HFFc6 (cell line): ENCODE results near the gene ELMOD1. TPM values are rescaled to one million over a fixed set of nuclear protein-coding genes. Genes with fewer than 3 reads are reported as not detected.

Experiments
- DNase-seq: peaks from one replicate; pipeline ENCODE4 v3.0.0-alpha.2; 2018
- H3K27ac Mint-ChIP-seq: 2 replicates; pipeline ENCODE4 v1.8.0; 2020; ENCODE audit warnings: mild to moderate bottlenecking, mixed read lengths
- H3K27me3 Mint-ChIP-seq: 2 replicates; pipeline ENCODE4 v1.8.0; 2021; ENCODE audit warnings: mild to moderate bottlenecking, moderate library complexity, mixed read lengths; ENCODE audit not compliant: insufficient read depth
- H3K36me3 Mint-ChIP-seq: 2 replicates; pipeline ENCODE4 v1.8.0; 2021; ENCODE audit warnings: low read depth, mixed read lengths
- H3K4me1 Mint-ChIP-seq: 2 replicates; pipeline ENCODE4 v1.8.0; 2020; ENCODE audit warnings: low read depth, mixed read lengths
- H3K4me3 Mint-ChIP-seq: 2 replicates; pipeline ENCODE4 v1.8.0; 2020; ENCODE audit warnings: mild to moderate bottlenecking, moderate library complexity, mixed read lengths
- H3K9me3 Mint-ChIP-seq: 2 replicates; pipeline ENCODE4 v1.8.0; 2020; ENCODE audit warnings: mild to moderate bottlenecking, mixed read lengths
- CTCF ChIP-seq: fragments of 200-600 bp; sonication (generic); IDR thresholded peaks from 2 replicates; pipeline ENCODE4 v1.5.0; 2021; ENCODE audit warnings: antibody characterized with exemption, mild to moderate bottlenecking
- total RNA-seq, 6 experiments: library from RNA; stranded (reverse); fragmentation: NEBNext Ultra II Directional; extraction: Animal tissue kit (Norgen Biotek cat#: 25700); gene quantifications; 2 replicates in 1 of 6; 3 replicates in 5 of 6; pipeline ENCODE4 v1.2.3, GENCODE V29; 2021

ELMOD1 gene
- total RNA-seq, 6 experiments from 2014 or later, result 0.19 to 0.30 (median 0.24) TPM

GRCh38 chr11:107631043-107631442 lies 40.1 kb downstream of the ELMOD1 start:
- Mint-ChIP-seq H3K27me3 (peaks cover 12% of the 10 kb centered on the region), H3K27ac (no peak overlapping the region), H3K9me3 (no peaks in the 10 kb centered on the region), H3K4me3 (no peak overlapping the region), H3K4me1 (peaks cover 7% of the 10 kb centered on the region), H3K36me3 (no peaks in the 10 kb centered on the region)
- no peak for DNase-seq
- TF ChIP-seq CTCF, result no peak

GRCh38 chr11:107631931-107632330 lies 41.0 kb downstream of the ELMOD1 start:
- Mint-ChIP-seq H3K4me1 (peaks cover 7% of the 10 kb centered on the region), H3K9me3 (no peaks in the 10 kb centered on the region), H3K4me3 (no peak overlapping the region), H3K27me3 (peaks cover 8% of the 10 kb centered on the region), H3K36me3 (no peaks in the 10 kb centered on the region), H3K27ac (no peak overlapping the region)
- no peak for TF ChIP-seq CTCF
- DNase-seq, result no peak

- no peak for DNase-seq
- Mint-ChIP-seq H3K27ac (no peak overlapping the region), H3K9me3 (no peaks in the 10 kb centered on the region), H3K27me3 (peaks cover 20% of the 10 kb centered on the region), H3K36me3 (no peaks in the 10 kb centered on the region), H3K4me1 (no peaks in the 10 kb centered on the region), H3K4me3 (no peak overlapping the region)
- TF ChIP-seq CTCF, result no peak
Measured at GRCh38 chr11:107646783-107647182, 55.8 kb downstream of the ELMOD1 start.

GRCh38 chr11:107648242-107648641 lies 57.3 kb downstream of the ELMOD1 start:
- Mint-ChIP-seq H3K9me3 (no peaks in the 10 kb centered on the region), H3K27me3 (peaks cover 20% of the 10 kb centered on the region), H3K27ac (no peak overlapping the region)

GRCh38 chr11:107651672-107652071 lies 60.7 kb downstream of the ELMOD1 start:
- DNase-seq, result peak; percentile 1
- H3K36me3 Mint-ChIP-seq, result no peaks in the 10 kb centered on the region
- no peaks in the 10 kb centered on the region for H3K4me1 Mint-ChIP-seq
- H3K4me3 Mint-ChIP-seq, result no peak overlapping the region
- no peaks in the 10 kb centered on the region for H3K9me3 Mint-ChIP-seq
- TF ChIP-seq CTCF, result peak; percentile 13; the same call in 1 of the 2 replicates
- no peak overlapping the region for H3K27ac Mint-ChIP-seq
- peaks cover 16% of the 10 kb centered on the region for H3K27me3 Mint-ChIP-seq

More at GRCh38 chr11:107648242-107648641, 57.3 kb downstream of the ELMOD1 start:
- Mint-ChIP-seq H3K36me3 (no peaks in the 10 kb centered on the region), H3K4me3 (no peak overlapping the region), H3K4me1 (no peaks in the 10 kb centered on the region)
- no peak for DNase-seq
- TF ChIP-seq CTCF, result no peak

- no peak for DNase-seq
- Mint-ChIP-seq H3K4me3 (no peak overlapping the region), H3K9me3 (no peaks in the 10 kb centered on the region), H3K27ac (no peak overlapping the region), H3K27me3 (peaks cover 14% of the 10 kb centered on the region), H3K36me3 (no peaks in the 10 kb centered on the region), H3K4me1 (no peaks in the 10 kb centered on the region)
- no peak for TF ChIP-seq CTCF
Measured at GRCh38 chr11:107653076-107653475, 62.1 kb downstream of the ELMOD1 start.
